Spleen (tissue), 7 donors: ENCODE measurements around the gene AP3B1.

Experiments
- CTCF ChIP-seq, 11 experiments: fragments of 200-600 bp in 7 of 11; fragments of 450-650 bp in 4 of 11; sonication (generic) in 4 of 11; IDR thresholded peaks in 8 of 11; conservative IDR thresholded peaks in 3 of 11; 1 replicate in 7 of 11; 2 replicates in 4 of 11; pipeline versions ENCODE4 v1.4.0 to v1.8.0; 2016 to 2021; ENCODE audit warnings: antibody characterized with exemption in 11 of 11, inconsistent platforms in 4 of 11, mild to moderate bottlenecking in 1 of 11
- POLR2A ChIP-seq, 3 donors: fragments of 450-650 bp; IDR thresholded peaks; one replicate each; pipeline ENCODE4 v1.5.1; 2017; ENCODE audit warnings: antibody characterized with exemption in 3 of 3, mild to moderate bottlenecking in 1 of 3
- POLR2AphosphoS5 ChIP-seq, 3 donors: sonication (generic); formaldehyde crosslinking; IDR thresholded peaks; one replicate each; pipeline ENCODE4 v1.5.1; 2017; ENCODE audit warnings: antibody characterized with exemption in 3 of 3
- donor health status: DM: no; HTN: no; CAD: no; lungs with moderate emphysema.
- donor health status: DM: no; HTN: no; CAD: no.
- donor health status: DM: no; HTN: no; CAD: no.

- TF ChIP-seq CTCF (IDR thresholded peaks at IDR 0.05 in 8 of 11, conservative IDR thresholded peaks at IDR 0.05 in 3 of 11) (no peak), POLR2A (IDR thresholded peaks at IDR 0.05) (no peak), POLR2AphosphoS5 (IDR thresholded peaks at IDR 0.05) (no peak)
Observed at GRCh38 chr5:77955577-77955976, 338.9 kb downstream of the AP3B1 start.
